ENCODE results near the gene S1PR1. TPM values are rescaled to one million over a fixed set of nuclear protein-coding genes. Genes with fewer than 3 reads are reported as not detected.
"Not testable (repeated sequence)": the region's sequence is repeated elsewhere in the genome, so short reads cannot be mapped to it uniquely, and the experiment has no call there.

S1PR1 gene
- total RNA-seq, 1 donor from 2014 or later: 14.6 TPM

GRCh38 chr1:101219924-101220870, 16.6 kb upstream of the S1PR1 start:
- no peak for DNase-seq (ENCODE audit: low spot score)

DNA sequence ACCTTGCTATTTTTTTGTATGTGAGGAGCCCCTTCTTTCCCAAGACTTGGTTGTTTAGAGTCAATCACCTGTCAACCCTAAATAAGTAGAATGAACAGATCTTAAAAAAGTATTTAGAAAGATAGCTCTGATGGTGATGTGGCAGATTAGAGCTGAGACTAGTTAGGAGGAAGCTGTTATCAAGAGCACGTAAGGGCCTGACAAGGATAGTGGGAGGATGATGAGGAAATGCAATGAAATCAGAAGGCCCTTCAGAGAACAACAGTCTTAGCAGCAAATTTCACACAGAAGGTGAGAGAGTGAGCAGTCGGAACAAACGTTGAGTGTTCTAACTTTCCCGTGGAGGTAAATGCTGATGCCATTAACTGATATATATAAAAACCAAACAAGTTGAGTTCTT, 15.9 kb upstream of the S1PR1 start:
- no peak for DNase-seq (ENCODE audit: low spot score)

DNA sequence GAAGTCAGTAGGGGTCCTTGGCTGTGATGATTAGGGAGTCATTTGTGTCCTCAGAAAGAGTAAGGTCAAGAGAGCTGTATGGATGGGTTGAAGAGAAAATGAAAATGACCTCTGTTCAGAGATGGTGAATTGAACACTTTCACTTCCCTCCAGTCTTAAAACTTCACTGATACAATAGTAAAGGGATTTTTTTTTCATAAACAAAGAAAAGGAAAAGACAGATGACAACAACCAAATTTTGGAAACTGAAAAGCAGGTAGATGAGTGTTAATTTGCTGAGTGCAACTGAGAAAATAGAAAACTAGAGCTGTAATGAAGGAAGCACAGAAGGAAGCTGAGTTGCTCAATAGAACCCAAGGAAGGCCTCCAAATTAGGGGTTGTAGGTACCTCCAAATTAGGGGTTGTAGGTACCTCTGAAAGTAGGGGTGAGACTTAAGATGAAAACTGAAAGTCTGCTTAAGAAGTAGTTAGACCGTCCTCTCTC, 14.8 kb upstream of the S1PR1 start:
- DNase-seq (ENCODE audit: low spot score): no peak

DNA sequence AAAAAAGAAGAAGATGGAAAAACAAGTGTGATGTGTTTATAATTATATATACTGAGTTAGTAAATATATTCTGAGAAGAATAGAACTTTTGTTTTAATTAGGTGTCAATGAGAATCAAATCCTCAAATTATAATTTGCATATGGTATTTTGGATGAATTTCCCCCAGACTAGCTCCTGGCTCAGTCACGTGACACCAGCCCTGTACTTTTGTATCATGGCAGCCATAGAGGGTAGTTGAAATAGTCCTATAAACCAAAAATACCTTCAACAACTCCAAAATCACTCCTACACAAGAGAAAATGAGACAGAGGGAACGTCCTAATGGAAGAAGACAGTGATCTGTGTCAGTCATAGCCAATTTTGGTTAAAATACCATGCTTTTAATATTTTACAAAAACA, 9.0 kb upstream of the S1PR1 start:
- no peak for DNase-seq (ENCODE audit: low spot score)

- DNase-seq (ENCODE audit: low spot score): no peak
These were observed 8.2 kb upstream of the S1PR1 start for GRCh38 chr1:101228424-101229134.

GRCh38 chr1:101232182-101232581, 4.6 kb upstream of the S1PR1 start:
- not testable (repeated sequence) for DNase-seq (ENCODE audit: low spot score)

DNA sequence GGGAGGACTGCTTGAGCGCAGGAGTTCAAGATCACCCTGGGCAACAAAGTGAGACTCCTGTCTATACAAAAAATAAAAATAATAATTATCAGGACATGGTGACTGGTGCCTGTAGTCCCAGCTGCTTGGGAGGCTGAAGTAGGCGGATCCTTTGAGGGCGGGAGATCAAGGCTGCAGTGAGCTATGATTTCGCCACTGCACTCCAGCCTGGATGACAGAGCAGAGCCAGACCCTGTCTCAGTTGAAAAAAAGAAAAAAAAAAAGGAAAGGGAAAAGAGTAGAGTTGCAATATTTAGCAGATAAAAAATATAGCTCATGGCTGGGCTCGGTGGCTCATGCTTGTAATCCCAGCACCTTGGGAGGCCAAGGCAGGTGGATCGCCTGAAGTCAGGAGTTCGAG, 3.3 kb upstream of the S1PR1 start:
- no peak for DNase-seq (ENCODE audit: low spot score)

DNA sequence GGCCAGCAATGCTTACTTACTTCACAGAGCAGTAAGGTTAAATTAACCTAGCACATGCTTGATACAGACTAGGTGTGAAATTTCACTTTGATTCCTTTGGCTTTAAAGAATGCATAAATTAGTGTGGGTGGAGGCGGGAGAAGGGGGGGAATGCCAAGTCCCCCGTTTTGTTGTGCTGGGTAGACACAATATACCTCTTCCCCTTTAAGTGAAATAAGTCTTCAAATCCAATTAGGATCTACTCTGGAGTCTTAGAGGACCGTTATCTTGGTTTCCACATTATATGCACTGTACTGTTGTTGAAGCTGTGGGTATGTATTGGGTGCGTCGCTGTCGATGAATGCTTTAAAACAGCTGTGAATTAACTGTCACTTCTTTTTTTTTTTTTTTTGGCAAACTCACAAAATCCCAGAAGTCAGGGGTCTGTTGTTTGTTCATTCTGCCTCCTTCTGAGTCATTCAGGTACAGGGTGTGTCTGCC, 1.6 kb upstream of the S1PR1 start:
- DNase-seq (ENCODE audit: low spot score): no peak

GRCh38 chr1:101235696-101236515, 913 bp upstream of the S1PR1 start:
- DNase-seq (ENCODE audit: low spot score): peak; percentile 29

- no peak for DNase-seq (ENCODE audit: low spot score)
These were observed 514 bp downstream of the S1PR1 start for GRCh38 chr1:101237229-101237837.

DNA sequence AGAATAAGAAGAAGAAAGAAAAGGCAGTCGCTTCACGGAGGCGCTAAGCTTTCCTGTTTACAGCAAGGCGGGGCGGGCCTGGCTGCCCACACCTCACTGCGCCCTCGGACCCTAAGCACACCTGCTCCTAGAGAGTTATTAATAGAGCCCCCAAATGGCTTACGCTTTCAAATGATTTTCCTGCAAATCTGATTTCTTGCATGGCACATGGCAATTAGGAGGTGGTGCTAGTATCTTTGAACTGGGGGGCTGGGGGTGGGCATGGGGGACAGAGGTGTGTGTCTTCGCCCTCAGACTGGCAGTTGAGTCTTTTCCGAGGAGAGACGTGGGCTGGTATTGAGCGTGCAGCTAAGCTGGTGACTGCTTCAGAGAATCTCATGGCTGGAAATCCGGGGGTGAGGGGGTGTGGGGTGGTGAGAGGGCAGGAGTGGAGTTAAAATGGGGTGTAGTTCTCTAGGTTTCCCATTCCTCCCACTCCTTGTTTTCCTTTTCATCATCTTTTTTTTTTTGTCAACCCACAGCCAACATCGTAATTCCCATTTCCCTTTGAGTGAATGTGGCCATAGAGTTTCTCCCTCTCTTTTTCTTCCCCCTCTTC, 1.3 kb downstream of the S1PR1 start:
- DNase-seq (ENCODE audit: low spot score): no peak

DNA sequence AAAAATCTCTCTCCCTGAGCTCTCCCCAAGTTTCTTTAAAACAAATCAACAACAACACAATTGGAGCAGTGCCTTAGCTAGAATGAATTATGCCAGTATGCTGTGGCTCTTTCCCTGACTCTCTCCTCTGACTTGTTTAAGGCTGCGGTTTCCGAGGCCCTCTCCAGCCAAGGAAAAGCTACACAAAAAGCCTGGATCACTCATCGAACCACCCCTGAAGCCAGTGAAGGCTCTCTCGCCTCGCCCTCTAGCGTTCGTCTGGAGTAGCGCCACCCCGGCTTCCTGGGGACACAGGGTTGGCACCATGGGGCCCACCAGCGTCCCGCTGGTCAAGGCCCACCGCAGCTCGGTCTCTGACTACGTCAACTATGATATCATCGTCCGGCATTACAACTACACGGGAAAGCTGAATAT, 1.9 kb downstream of the S1PR1 start:
- peak; percentile 81 for DNase-seq (ENCODE audit: low spot score)

GRCh38 chr1:101239095-101240040, 2.5 kb downstream of the S1PR1 start:
- no peak for DNase-seq (ENCODE audit: low spot score)

DNA sequence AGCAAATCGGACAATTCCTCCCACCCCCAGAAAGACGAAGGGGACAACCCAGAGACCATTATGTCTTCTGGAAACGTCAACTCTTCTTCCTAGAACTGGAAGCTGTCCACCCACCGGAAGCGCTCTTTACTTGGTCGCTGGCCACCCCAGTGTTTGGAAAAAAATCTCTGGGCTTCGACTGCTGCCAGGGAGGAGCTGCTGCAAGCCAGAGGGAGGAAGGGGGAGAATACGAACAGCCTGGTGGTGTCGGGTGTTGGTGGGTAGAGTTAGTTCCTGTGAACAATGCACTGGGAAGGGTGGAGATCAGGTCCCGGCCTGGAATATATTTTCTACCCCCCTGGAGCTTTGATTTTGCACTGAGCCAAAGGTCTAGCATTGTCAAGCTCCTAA, 3.2 kb downstream of the S1PR1 start:
- DNase-seq (ENCODE audit: low spot score): no peak

- DNase-seq (ENCODE audit: low spot score): no peak
These were observed 4.8 kb downstream of the S1PR1 start for GRCh38 chr1:101241485-101242225.

DNA sequence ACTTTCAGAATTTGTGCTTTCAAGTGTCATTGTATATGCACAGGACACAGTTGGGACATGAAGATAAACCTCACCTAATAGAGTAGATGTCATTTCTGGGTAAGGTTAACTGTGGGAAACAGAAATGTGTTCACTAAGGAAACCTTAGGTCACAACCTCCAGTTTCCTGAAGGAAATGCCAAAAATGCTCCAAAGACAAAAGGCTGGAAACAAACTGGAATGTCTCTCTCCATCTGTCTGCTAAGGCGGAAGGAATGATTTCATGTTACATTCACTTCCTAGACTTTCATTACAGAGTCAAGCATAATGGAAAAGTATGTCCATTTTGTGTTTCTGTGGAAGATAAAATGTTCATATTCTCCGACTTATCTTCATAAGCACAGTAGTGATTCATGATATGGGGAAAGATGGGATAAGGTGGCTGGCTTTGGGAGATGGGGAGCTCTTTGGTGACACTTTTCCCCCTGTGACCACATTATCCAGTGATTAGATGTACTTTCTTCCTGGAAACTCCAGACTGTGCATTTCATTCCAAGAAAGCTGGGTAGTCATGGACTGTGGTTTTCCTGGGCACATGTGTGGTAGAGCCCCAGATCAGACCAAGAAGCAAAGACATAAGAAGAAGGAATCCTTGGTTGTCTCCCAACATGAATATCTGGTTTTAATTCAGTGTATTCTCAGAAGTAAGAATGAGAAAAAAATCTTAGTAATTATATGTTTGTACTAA, 5.7 kb downstream of the S1PR1 start:
- DNase-seq (ENCODE audit: low spot score): no peak

GRCh38 chr1:101243751-101244150, 6.9 kb downstream of the S1PR1 start:
- no peak for DNase-seq (ENCODE audit: low spot score)

DNA sequence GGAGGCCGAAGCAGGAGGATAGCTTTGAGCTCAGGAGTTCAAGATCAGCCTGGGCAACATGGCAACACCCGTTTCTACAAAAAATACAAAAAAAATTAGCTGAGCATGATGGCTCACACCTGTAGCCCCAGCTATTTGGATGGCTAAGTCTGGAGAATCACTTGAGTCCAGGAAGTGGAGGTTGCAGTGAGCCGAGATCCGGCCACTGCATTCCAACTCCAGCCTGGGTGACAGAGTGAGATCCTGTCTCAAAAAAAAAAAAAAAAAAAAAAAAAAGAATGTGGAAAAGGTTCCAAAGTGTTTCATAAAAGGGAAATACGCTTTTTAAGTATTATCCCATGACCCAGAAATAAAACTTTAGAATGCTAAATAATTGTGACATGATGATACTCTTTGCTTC, 8.0 kb downstream of the S1PR1 start:
- no peak for DNase-seq (ENCODE audit: low spot score)
